ENCODE results near the gene TDRD9. TPM values are rescaled to one million over a fixed set of nuclear protein-coding genes. Genes with fewer than 3 reads are reported as not detected.

Gene TDRD9
- total and polyA plus RNA-seq, 2 experiments from 2014 or later, result 0.73 to 1.3 TPM

- 92% methylated on average over 5 of the region's 5 CpGs for WGBS (ENCODE audit: low lambda C conversion rate, missing lambda C conversion rate)
- TF ChIP-seq CTCF (IDR thresholded peaks at IDR 0.05; ENCODE audit: poor library complexity), result no peak
- TF ChIP-seq EZH2 (IDR thresholded peaks at IDR 0.05; ENCODE audit: borderline replicate concordance), result no peak
- no peak for TF ChIP-seq EZH2phosphoT487 (IDR thresholded peaks at IDR 0.05; ENCODE audit: low read depth, severe bottlenecking, unreplicated experiment)
- H2AFZ ChIP-seq, result no peak overlapping the region
- H3K4me3 ChIP-seq, result no peak overlapping the region
- H3K79me2 ChIP-seq, result peaks cover 10% of the 10 kb centered on the region
- no peaks in the 10 kb centered on the region for H4K20me1 ChIP-seq (ENCODE audit: insufficient read depth, poor library complexity, severe bottlenecking)
- H3K36me3 ChIP-seq (replicated peaks; ENCODE audit: insufficient read depth, low read depth), result no peaks in the 10 kb centered on the region
- H3K4me2 ChIP-seq, result no peak overlapping the region
- DNase-seq (ENCODE audit: low spot score), result no peak
- no peaks in the 10 kb centered on the region for H3K9me3 ChIP-seq (ENCODE audit: low read depth)
- H3K27me3 ChIP-seq, result no peaks in the 10 kb centered on the region
- H3K4me1 ChIP-seq (ENCODE audit: insufficient read depth), result no peaks in the 10 kb centered on the region
- H3K9me2 ChIP-seq (replicated peaks; ENCODE audit: insufficient read depth), result no peaks in the 10 kb centered on the region
- H3K27ac ChIP-seq, result no peak overlapping the region
Measured at GRCh38 chr14:103925316-103925715, 2.9 kb upstream of the TDRD9 start.

DNA sequence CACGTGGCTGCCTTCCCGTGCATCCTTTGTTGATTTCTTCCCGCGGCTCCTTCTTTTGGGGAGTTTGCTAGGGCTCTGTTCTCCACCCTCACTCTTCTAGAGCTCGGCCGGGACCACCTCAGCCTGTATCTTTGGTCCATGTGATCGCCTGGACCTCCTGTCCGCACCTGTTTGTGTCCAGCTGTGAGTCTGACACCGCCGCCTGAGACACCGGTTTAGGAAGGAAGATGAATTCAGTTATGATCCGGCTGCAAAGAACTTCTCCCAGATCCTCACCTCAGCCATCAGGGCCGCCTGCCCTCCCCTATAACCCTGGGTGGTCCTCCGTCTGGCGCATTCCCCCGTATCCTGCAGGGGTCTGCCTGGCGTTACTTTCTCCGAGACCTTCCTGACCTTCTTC, 690 bp upstream of the TDRD9 start:
- no peak for TF ChIP-seq EZH2 (IDR thresholded peaks at IDR 0.05; ENCODE audit: borderline replicate concordance)
- TF ChIP-seq EZH2phosphoT487 (IDR thresholded peaks at IDR 0.05; ENCODE audit: low read depth, severe bottlenecking, unreplicated experiment), result no peak
- no peak for TF ChIP-seq CTCF (IDR thresholded peaks at IDR 0.05; ENCODE audit: poor library complexity)
- WGBS (ENCODE audit: low lambda C conversion rate, missing lambda C conversion rate), result 93% methylated on average over 18 of the region's 18 CpGs

DNA sequence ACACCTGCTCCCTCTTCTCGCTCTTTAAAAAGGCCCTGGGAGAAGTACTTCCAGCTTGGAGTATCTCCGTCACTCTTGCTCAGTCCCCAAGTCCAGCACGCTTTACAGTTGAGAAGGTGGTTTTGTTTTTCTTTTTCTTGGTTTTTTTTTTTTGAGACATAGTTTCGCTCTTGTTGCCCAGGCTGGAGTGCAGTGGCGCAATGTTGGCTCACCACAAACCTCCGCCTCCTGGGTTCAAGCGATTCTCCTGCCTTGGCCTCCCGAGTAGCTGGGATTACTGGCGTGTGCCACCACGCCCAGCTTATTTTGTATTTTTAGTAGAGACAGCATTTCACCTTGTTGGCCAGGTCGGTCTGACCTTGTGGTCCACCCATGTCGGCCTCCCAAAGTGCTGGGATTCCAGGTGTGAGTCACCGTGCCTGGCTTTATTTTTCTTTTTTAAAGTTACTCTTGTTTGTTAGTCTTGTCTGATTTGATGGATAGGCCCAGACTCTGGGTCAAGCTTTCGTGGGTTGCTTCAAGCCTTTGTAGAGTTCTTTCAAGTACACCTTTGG, 1.9 kb downstream of the TDRD9 start:
- H3K4me2 ChIP-seq, result no peak overlapping the region
- no peaks in the 10 kb centered on the region for H3K4me1 ChIP-seq (ENCODE audit: insufficient read depth)
- H3K36me3 ChIP-seq (replicated peaks; ENCODE audit: insufficient read depth, low read depth), result no peaks in the 10 kb centered on the region
- no peak for DNase-seq (ENCODE audit: low spot score)
- H3K27ac ChIP-seq, result no peak overlapping the region
- TF ChIP-seq CTCF (IDR thresholded peaks at IDR 0.05; ENCODE audit: poor library complexity), result no peak
- TF ChIP-seq EZH2 (IDR thresholded peaks at IDR 0.05; ENCODE audit: borderline replicate concordance), result no peak
- no peak for TF ChIP-seq EZH2phosphoT487 (IDR thresholded peaks at IDR 0.05; ENCODE audit: low read depth, severe bottlenecking, unreplicated experiment)
- no peak overlapping the region for H2AFZ ChIP-seq
- no peaks in the 10 kb centered on the region for H3K9me3 ChIP-seq (ENCODE audit: low read depth)
- no peaks in the 10 kb centered on the region for H3K9me2 ChIP-seq (replicated peaks; ENCODE audit: insufficient read depth)
- WGBS (ENCODE audit: low lambda C conversion rate, missing lambda C conversion rate), result 87% methylated on average over 14 of the region's 14 CpGs
- no peak overlapping the region for H3K4me3 ChIP-seq
- H3K79me2 ChIP-seq, result no peaks in the 10 kb centered on the region
- H3K27me3 ChIP-seq, result no peaks in the 10 kb centered on the region
- H4K20me1 ChIP-seq (ENCODE audit: insufficient read depth, poor library complexity, severe bottlenecking), result no peaks in the 10 kb centered on the region

More for the DNA sequence above, 690 bp upstream of the TDRD9 start:
- Histone ChIP-seq H4K20me1 (ENCODE audit: insufficient read depth, poor library complexity, severe bottlenecking) (no peaks in the 10 kb centered on the region), H3K79me2 (no peaks in the 10 kb centered on the region), H3K36me3 (replicated peaks; ENCODE audit: insufficient read depth, low read depth) (no peaks in the 10 kb centered on the region), H3K4me1 (ENCODE audit: insufficient read depth) (no peaks in the 10 kb centered on the region), H3K4me2 (no peak overlapping the region), H3K27ac (no peak overlapping the region), H3K9me2 (replicated peaks; ENCODE audit: insufficient read depth) (no peaks in the 10 kb centered on the region), H3K27me3 (no peaks in the 10 kb centered on the region), H3K4me3 (no peak overlapping the region), H2AFZ (no peak overlapping the region), H3K9me3 (ENCODE audit: low read depth) (no peaks in the 10 kb centered on the region)
- DNase-seq (ENCODE audit: low spot score), result no peak

Measured in hepatocyte (in vitro differentiated cells).